CD4-positive, alpha-beta T cell treated with Interleukin-17A for 1 hour (primary cell): ENCODE data around the gene CCDC178.
"Not testable (repeated sequence)": the region's sequence is repeated elsewhere in the genome, so short reads cannot be mapped to it uniquely, and the experiment has no call there.

Experiments
- DNase-seq: peaks from one replicate; pipeline ENCODE4 v3.0.0-alpha.2; 2020

The CCDC178 gene, protein sequence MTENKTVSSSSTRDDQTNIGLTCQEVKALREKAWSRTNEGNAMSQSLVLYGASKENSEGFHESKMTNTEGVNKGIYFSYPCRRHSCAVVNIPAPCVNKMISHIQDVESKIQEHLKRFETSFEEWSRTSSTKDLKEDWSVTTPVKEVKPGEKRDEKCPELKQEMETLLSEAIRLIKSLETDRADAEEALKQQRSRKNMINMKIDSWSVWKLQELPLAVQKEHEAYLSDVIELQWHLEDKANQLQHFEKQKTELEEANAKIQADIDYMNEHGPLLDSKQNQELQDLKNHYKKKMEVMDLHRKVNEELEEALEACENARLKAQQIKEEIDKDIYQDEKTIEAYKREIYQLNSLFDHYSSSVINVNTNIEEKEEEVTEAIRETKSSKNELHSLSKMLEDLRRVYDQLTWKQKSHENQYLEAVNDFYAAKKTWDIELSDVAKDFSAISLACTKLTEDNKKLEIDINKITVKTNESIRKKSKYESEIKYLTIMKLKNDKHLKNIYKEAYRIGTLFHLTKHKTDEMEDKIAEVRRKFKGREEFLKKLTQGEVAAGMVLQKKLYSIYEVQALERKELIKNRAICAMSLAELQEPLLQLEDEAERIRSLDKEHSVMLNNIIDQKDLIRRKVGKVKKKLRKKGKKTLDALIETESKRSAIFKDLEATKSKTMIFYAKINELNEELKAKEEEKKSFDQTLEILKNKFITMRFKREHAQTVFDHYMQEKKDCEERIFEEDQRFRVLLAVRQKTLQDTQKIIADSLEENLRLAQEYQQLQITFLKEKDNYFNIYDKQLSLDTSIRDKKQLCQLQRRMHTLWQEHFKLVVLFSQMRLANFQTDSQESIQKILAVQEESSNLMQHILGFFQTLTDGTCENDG

DNA sequence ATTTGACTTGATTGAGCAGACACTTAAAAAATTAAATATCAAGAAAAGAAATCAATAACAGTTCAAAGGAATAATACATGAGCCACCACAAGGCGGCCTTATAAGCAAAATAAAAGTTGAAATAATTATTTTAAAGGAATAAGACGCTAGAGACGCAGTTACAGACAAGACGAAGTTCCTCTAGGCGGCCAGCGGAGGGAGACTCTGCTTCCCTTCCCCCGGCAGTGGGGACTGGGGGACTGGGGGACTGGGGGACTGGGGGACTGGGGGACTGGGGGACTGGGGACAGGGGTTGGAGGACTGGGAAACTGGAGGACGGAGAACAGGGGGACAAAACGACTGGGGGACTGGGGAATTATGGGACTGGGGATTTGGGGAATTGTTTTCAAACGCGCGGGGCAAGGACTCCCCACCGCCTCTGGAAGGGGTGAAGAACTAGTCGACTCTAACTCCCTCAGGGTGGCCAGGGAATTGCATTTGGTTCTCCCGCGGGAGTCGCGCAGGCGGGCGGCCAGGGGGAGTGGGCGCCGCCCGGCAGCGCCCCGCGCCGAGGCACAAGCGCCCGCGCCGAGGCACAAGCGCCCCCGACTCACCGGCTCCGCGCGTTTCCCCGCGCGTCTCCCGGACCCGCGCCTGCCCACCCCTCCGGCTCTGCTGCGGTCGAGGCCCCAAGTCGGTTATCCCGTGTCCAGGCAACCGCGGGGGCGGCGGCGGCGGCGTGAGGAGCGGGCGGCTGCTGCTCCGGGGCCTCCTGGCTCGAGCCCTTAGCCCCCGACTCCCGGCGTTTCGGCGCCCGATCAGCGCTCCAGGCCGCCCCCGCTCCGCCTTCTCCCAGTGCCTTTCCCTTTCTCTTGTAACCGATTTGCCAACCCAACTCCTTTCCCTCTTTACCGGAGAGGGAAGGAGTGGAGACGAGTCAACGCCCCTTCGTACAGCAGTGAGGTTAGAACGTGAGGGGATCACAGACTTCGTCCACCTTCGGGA, at the start of gene CCDC178:
Gene CCDC178, minus strand, starts transcription at position 662 of the 984 bp plus-strand sequence. CDS start 28,633 bp downstream, outside the sequence.
- no peak for DNase-seq

DNA sequence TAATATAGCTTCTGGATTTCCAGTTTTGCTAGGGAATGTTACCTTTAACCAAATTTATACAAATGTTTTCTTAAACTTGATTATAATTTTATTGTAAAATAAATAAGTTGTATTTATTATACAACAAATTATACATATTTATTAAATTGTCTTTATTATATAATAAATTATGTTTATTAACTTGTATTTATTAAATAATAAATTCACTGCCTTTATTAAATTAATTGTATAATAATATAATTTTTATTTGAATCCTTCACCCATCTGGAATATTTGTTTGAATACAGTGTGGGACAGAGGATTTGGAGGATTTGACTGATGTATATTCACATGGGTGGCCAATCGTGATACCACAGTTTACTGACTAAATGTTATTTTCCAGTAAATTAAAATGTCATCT, 43.4 kb upstream of the CCDC178 start:
- no peak for DNase-seq

DNA sequence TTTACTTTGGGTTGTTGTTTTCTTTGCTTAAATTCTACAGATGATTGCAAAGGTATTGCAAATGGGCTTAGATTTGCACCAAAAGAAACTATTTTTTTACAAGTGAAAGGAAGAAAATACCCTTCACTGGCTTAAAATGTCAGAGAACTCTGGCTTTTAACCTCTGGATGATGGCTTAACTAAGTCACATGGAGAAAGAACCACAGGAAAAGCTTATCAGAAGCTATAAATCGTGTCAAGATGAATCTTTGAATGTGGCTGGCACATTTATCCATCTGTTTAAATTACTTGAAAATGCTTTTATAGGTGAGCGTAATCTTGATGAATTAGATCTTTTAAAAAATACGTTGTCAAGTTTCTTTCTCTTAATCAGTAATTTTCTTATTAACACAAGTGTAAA, 32.0 kb upstream of the CCDC178 start:
- DNase-seq, result no peak

DNA sequence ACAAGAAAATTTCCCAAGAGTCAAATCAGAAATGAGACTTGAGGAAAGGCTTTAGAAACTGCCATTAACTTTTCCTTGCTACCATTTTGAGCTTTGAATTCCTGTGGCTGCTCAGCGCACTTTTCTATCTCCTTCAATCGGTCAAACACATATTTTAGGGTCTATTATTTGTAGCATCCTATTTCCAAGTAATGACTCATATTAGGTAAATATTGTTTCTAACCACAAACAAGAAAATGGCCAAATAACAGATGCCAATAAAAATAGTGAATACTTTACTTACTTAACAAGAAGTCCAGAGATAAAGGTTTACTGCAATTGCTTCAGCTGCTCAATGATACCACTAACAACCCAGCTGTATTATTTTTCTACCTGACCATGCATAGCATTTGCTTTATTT, 29.7 kb upstream of the CCDC178 start:
- DNase-seq, result no peak

DNA sequence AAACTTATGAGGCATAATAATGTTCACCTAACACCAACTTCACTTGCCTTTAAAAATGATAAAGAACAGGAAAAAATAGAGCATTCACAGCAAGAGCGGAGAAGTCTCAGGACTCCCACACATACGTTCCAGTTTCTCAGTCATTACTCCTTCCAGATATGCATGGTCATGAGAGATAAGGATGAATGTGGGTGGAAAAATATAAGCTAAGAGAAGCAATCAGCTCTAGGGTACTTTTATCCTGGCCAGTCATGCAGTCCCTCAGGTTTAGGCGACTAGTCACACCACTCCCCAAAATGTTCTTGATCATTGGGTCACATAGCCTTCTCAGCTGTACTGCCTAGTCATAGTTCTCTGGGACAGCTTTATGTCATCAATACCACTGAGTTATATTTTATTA, 29.2 kb upstream of the CCDC178 start:
- no peak for DNase-seq

DNA sequence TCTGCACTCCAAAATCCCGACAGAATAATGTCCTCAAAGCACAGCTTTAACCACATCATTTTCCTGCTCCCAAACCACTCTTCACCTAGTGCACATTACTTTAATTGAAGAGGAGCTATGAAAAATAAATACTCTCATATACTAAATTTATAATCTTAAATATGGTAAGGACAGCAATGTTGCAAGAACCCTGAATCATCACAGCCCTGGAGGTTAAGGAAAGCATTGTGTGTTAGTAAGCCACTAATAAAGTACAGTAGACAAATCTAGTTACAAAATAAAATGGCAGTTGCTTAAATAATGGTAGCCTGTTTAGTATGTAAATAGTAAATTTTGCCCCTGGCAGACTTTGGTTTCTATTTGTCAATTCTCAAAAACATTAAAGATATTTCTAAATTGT, 27.0 kb upstream of the CCDC178 start:
- DNase-seq, result no peak

DNA sequence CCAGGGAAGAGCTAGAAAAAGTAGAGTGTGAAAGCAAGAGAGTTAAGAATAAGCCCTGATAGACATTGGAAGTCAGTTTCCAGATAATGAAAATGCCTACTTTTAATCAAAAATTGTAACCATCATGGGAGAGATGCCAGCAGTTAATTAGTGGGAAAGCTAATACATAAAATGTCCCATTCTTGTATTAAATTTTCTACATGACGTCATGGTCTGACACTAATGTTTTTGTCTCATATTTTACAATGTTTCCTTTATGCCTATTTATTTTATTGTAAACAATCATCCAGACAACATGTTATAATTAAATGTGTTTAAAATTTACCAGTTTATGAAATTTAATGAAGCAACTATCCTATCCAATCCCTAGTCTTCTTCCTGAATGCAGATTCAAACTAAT, 26.3 kb upstream of the CCDC178 start:
- no peak for DNase-seq

DNA sequence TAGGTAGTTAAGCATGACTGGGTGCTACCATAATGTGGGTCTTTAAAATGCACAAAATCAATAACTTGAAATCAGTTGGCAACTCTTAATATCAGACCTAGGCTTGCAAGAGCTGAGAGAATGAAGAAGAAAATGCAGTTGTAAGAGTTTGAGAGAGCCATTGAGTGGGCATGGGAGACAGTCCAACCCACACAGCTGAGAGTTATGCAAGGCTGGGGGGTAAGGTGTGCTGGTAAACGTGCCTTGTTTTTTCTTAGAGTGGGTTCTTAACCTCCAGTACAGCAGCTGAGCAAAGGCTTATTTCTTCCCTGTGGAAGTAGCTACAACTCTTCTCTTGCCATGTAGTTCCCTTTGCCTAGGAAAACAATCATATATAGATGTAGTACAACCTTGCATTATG, 20.2 kb upstream of the CCDC178 start:
- DNase-seq, result no peak

DNA sequence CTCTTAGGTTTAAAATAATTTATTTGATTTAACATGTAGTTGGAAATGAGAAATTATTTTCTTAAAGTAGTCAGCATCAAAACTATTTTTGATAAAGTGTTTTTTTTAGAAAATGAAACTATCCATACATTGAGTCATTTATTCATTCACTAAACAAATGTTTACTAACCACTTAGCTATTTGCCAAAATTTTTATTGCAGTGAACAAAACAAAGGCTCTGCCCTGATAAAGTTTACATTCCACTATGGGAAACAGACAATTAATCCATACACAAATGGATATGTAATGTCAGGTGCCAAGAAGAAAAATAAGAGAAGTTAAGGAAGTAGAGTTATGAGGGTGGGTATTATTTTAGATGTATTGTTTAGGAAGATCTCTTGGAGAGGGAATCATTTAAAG, 19.1 kb upstream of the CCDC178 start:
- no peak for DNase-seq

DNA sequence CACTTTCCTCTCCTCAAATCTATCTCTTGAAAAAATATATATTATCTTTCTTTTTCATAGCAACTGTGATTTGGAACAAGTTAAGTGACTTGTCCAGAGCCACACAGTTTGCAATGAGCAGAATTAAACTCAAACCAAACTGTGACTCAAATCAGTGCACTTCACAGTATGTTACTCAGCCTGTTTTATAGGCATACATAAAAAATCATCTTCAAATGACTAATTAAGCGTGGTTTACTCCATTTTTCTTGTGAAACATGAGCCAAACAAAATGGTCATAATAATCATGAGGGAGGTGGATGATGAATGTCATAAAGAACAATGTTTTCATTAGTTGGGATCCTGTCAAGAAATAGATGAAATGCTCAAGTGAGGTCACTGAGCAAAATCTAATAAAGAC, 6.1 kb upstream of the CCDC178 start:
- no peak for DNase-seq

DNA sequence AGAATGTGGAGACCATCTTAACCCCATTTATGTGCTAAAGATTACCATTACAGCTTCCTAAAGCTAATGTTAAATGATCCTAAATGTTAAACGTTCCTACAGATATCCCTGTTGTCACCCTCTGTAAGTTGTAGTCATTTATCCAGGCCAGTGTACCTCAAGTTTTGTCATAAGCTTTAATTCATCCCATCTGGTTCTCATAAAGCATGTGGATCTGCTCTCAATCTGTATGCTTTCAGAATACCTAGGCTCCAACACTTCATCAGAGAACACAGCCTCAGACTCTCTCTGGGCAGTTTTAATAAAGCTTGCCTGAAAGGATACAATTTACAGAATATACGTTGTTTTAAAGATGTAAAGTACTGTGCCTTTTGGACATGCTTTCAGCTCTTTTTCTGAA, 4.2 kb upstream of the CCDC178 start:
- no peak for DNase-seq

DNA sequence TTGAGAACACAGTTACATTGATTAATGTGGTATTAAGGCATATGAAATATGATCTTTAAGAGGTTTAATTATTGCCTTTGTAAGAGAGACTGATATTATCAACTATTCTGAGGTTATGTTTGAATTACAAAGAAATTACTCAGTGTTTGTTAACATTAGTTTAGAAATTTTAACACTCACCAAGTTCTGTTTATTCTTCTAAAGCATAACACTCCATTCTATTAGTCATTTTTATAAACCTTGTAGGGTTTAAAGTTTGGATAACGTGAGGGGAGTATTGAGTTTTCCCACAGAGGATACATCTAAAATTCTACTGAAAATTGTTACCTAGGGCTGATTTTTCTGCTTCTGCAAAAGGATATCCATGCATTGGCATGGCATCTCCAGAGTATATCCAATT, 7.7 kb downstream of the CCDC178 start:
- no peak for DNase-seq

DNA sequence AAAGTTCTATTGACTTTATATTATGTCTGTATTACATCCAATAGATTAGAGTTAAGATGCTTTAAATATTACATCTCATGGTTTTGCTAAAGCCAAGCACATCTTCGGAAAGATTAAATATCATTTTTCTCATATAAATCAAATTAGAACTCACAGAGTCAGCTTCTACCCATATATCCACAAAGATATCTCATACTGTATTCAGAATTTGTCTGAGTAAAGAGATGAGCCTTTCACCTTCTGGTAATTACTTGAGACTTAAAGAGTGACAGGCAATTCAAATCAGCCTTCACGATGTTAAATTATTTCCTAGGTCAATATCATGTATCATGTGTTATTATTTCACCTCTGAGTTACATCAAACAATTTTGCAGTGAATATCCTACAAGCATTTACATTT, 13.0 kb downstream of the CCDC178 start:
- DNase-seq, result no peak

DNA sequence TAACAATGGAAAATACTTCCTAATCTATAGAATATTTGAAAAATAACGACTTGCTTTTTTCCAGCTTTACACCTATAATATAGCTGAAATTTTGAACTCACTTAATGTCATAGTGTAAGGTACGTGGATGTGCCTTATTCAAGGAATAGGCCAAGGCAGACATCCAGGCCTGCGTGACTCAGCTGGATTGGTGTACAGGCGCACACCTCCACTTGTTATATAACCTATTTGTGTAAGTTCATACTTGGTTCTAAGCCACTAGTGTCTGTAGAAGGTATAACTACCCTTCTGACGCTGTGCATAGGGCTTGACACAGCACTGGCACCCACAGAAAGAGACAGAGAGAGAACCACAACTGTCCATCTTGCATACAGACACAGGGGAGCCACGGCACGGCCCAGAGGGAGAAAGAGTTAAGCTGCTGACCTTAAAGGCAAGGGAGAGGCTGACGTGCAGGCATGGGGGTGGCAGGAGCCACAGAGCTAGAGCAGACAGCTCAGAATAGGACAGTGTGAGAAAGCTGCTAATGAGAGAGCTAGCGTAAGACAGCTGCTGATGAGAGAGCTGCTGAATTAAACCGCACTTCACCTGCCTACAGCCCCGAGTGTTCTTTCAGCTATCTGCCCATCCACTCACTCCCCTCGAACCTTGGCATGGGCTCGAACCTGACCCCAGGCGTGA, 16.1 kb downstream of the CCDC178 start:
- no peak for DNase-seq

DNA sequence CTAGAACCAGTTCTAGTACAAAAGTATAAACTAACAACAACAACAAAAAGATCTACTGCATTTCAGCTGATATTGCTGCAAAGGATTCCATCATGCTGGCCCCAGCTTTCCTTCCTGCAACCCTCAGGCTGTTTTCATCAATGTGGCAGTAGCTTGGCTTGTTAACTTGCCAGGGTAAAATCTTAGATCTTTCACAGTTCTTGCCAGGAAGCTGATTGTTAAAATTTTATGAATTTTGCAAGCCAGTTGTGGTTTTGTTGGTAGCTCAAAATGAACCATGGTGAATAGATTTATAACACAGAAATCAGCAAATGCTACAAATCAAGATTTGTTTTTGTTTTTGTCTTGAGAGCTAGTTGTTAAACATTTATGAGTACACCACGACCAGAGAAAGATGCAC, 19.3 kb downstream of the CCDC178 start:
- no peak for DNase-seq

DNA sequence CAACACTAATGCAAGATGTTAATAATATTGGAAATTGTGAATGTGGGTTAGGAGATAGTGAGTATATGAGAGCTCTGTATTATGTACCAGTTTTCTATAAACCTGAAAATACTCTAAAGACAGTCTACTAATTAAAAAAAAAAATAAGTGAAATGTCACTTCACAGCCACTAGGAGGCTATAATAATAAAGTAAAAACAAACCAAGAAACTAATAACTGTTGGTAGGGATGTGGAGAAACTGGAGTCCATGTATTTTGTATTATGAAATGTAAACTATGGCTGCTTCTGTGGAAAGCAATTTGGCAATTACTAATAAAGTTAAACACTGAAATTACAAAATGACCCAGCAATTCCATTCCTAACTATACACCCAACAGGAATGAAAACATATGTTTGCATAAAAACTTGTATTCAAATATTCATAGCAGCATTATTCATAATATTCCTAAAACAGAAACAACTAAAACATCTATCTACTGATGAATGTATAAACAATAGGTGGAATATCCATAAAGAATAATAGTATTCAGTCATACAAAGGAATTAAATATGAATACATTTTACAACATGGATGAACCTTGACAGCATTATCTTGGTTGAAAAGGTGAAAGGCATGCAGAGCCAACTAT, 36.2 kb downstream of the CCDC178 start:
- DNase-seq, result no peak

DNA sequence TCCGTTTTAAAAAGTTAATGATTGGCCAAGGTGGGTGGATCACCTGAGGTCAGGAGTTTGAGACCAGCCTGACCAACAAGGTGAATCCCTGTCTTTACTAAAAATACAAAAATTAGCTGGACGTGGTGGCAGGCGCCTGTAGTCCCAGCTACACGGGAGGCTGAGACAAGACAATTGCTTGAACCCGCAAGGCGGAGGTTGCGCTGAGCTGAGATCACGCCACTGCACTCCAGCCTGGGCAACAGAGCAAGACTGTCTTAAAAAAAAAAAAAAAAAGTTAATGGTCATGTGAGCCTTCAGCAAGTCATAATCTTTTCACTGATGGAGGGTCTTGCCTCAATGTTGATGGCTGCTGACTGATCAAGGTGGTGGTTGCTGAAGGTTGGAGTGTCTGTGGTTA, 41.6 kb downstream of the CCDC178 start:
- not testable (repeated sequence) for DNase-seq

DNA sequence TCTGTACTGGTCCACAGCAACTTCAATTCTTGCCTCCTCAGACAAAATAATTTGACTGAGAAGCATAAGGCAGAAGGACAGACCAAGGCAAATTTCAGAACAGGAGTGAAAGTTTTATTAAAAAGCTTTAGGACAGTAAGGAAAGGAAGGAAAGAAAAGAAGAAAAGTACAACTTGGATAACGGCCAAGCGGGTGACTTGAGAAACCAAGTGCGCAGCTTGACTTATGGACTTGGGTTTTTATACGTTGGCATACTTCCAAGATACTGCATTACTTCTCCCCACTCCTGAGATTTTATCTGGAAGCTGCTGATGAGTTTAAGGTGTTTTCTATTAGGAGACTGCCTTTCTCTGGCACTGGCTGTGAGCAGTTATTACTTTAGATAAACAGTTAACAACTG, 64.7 kb downstream of the CCDC178 start:
- no peak for DNase-seq

DNA sequence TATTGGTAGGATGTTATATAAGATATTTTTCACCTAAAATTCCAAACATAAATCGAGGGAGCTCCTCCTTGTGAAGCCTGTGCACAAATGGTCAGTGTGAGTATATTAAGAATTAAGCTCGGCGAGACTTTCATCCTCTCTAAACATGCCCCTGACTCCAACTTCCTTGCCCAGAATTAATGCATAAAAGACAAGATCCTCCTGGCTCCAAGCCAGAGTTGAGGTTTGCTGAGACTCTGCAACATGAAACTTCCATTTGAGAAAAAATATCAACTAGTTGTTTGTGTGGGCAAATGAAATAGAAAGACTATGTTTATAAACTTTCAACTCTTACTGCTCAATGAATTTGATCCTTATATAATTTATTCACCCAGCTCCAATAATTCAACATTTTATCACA, 68.1 kb downstream of the CCDC178 start:
- no peak for DNase-seq

DNA sequence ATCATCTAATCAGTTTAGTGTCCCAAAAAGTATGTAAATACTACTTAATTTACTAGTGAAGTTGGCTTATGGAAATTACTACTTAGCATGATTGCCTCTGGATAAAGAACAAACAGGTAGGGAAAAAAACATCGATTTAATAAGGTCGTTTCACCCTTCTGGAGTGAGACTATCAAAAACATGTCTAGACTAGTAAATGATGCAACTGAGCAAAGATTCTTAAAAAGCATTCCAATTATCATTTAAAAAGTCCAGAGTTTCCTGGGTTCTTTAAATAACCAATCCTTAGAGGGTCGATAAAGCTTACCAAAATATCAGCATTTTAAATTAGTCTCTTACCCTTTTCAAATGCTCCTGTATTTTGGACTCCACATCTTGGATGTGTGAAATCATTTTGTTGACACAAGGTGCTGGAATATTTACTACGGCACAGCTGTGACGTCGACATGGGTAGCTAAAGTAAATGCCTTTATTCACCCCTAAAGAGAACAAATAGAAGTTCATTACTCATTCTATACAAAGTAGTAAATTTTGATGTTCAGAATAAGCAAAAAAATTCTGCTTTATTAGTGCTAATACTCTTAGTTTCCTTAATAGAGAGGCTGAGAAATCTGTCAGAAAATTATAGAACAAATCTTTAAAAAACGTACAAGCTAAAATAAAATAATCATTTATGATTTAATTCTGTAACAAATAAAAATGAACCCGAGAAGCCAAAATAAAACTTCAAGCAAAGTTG, 70.6 kb downstream of the CCDC178 start:
- DNase-seq, result no peak

DNA sequence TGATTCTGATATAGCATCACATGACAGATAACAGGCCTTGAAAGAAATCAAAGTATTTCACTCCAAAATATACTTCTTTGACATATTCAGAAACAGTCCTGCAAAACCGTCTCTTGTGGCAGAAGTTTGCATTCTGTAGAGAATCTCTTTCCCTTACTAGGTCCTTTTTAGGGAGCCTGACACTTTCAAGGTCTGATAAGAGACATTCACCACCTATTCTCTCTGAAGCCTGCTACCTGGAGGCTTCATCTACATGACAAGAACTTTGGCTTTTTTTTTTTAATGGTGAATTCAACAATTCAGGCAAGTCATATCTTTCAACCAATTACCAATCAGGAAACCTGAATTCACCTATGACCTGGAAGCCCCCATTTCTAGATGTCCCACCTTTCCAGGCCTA, 83.8 kb downstream of the CCDC178 start:
- DNase-seq, result no peak
